Esophagus muscularis mucosa (tissue), 3 donors: ENCODE results near the gene DCAF11.

ENCODE experiments used
- CTCF ChIP-seq, 3 experiments: fragments of 200-600 bp in 2 of 3; fragments of 450-650 bp in 1 of 3; sonication (generic) in 2 of 3; IDR thresholded peaks; one replicate each; pipeline ENCODE4 v1.5.1; 2017 to 2019; ENCODE audit warnings: antibody characterized with exemption in 3 of 3, mild to moderate bottlenecking in 2 of 3, moderate library complexity in 1 of 3
- POLR2A ChIP-seq: fragments of 450-650 bp; IDR thresholded peaks from one replicate; pipeline ENCODE4 v1.6.1; 2017; ENCODE audit warnings: antibody characterized with exemption, moderate library complexity, mild to moderate bottlenecking, low read depth

GRCh38 chr14:24096545-24097181 lies 17.9 kb upstream of the DCAF11 start:
- no peak for TF ChIP-seq POLR2A
- no peak for TF ChIP-seq CTCF (IDR thresholded peaks at IDR 0.05)
